IMR-90 (cell line): ENCODE data around the gene SEC16A.
"Not testable (repeated sequence)": the region's sequence is repeated elsewhere in the genome, so short reads cannot be mapped to it uniquely, and the experiment has no call there.

Source experiments
- BHLHE40 ChIP-seq: fragments of 150-350 bp; IDR thresholded peaks from 2 replicates; pipeline ENCODE4 v1.6.1; 2016; ENCODE audit warnings: mild to moderate bottlenecking, low read depth, low read length
- CEBPB ChIP-seq: IDR thresholded peaks from 2 replicates; pipeline ENCODE4 v1.6.1; 2012; ENCODE audit warnings: low read depth, low read length, improper control_type of control experiment
- CTCF ChIP-seq: conservative IDR thresholded peaks from 2 replicates; pipeline ENCODE4 v1.5.1; 2012; ENCODE audit warnings: mild to moderate bottlenecking, low read depth, low read length, improper control_type of control experiment
- MAFK ChIP-seq: IDR thresholded peaks from 2 replicates; pipeline ENCODE4 v1.6.1; 2012; ENCODE audit warnings: low read depth, low read length, improper control_type of control experiment
- POLR2A ChIP-seq: IDR thresholded peaks from 2 replicates; pipeline ENCODE4 v1.6.1; 2012; ENCODE audit warnings: mild to moderate bottlenecking, low read depth, low read length

- TF ChIP-seq POLR2A, CEBPB, BHLHE40, CTCF, MAFK: not testable (repeated sequence)
Measured at GRCh38 chr9:136407061-136407460, 75.8 kb downstream of the SEC16A start.
